Measurements from ENCODE around the gene LRP4.

The LRP4 gene

DNA sequence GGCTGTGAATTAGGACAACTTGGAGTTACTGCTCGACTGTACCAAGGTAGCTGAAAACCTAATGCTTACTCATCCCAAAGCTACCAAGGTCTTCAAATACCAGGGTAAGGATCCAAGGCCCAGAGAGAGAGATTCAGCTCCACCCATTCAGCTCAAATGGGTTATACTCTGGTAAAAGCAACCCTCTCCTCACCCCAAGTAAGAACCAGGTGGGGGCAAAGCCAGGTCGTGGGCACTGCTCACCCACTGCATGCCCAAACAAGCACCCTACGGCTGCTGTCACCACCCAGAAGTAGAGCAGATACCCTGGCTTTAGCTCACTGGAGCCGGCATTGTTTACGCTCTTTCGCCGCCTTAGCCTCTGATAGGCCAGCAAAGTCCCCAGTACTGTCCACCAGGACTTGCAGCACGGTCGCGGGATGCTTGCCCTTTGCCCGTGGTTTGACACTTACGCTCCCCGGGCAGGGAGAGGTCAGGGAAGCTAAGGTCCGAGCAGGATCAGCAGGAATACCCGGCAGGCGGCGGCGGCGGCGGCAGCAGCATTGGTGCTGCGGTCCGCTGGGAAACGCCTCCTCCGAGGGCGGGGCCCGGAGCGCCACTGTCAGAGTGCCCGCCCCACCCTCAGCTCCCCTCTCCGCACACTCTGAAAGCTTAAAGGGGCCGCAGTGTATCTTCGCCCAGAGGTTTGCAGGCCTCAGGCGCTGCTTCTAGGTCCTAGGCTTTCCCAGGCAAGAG is 91.9 kb downstream of the LRP4 start:
- Histone ChIP-seq H3K27me3 (ENCODE audit: insufficient read depth, low read depth, severe bottlenecking) (no peaks in the 10 kb centered on the region), H3K27ac (no peak overlapping the region), H3K9me3 (ENCODE audit: severe bottlenecking) (no peaks in the 10 kb centered on the region), H3K4me3 (ENCODE audit: low read depth, low read length) (no peak overlapping the region), H3K36me3 (peaks cover 15% of the 10 kb centered on the region)
- TF ChIP-seq, protein P1, sequence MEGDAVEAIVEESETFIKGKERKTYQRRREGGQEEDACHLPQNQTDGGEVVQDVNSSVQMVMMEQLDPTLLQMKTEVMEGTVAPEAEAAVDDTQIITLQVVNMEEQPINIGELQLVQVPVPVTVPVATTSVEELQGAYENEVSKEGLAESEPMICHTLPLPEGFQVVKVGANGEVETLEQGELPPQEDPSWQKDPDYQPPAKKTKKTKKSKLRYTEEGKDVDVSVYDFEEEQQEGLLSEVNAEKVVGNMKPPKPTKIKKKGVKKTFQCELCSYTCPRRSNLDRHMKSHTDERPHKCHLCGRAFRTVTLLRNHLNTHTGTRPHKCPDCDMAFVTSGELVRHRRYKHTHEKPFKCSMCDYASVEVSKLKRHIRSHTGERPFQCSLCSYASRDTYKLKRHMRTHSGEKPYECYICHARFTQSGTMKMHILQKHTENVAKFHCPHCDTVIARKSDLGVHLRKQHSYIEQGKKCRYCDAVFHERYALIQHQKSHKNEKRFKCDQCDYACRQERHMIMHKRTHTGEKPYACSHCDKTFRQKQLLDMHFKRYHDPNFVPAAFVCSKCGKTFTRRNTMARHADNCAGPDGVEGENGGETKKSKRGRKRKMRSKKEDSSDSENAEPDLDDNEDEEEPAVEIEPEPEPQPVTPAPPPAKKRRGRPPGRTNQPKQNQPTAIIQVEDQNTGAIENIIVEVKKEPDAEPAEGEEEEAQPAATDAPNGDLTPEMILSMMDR (IDR thresholded peaks at IDR 0.05; ENCODE audit: low read depth, low read length) = no peak
- DNase-seq = peak; percentile 60

DNA sequence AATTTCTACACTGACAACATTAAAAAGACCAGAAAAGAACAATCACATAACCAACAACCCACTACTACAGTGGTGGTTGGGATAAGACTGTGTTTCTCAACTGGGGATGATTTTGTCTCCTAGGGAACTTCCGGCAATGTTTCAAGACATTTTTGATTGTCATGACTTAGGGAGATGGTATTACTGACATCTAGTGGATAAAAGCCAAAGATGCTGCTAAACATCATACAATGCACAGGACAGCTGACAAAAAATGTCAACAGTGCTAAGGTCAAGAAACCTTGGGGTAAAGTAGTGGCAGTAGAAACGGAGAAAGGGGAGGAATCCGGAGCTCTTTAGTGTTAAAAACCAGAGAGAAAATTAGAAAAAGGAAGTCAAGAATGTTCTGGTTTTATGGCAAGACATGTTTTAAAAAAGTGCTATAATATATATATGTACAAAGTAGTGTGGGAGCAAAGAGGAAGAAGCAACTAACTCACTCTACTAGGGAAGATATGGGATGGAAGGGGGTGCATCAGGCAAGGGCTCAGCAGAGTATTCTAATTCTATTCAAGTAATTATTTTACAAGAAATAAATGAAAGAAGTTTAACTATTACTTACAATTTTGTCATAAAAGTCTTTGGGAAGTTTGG is 109.4 kb downstream of the LRP4 start:
- TF ChIP-seq, protein P1 (IDR thresholded peaks at IDR 0.05; ENCODE audit: low read depth, low read length) = peak; percentile 46; the same call in 1 of the 2 replicates
- Histone ChIP-seq H3K27me3 (ENCODE audit: insufficient read depth, low read depth, severe bottlenecking) (no peaks in the 10 kb centered on the region), H3K4me3 (ENCODE audit: low read depth, low read length) (no peak overlapping the region), H3K27ac (no peak overlapping the region), H3K36me3 (peaks cover 87% of the 10 kb centered on the region), H3K9me3 (ENCODE audit: severe bottlenecking) (no peaks in the 10 kb centered on the region)
- no peak for DNase-seq

Data from WERI-Rb-1 (cell line).